KG1 (cell line): Measurements from ENCODE around the gene BPIFB6.

Experiments
- DNase-seq: peaks from one replicate; lab custom pipeline; 2025; lab: John Stamatoyannopoulos, UW

BPIFB6 gene

DNA sequence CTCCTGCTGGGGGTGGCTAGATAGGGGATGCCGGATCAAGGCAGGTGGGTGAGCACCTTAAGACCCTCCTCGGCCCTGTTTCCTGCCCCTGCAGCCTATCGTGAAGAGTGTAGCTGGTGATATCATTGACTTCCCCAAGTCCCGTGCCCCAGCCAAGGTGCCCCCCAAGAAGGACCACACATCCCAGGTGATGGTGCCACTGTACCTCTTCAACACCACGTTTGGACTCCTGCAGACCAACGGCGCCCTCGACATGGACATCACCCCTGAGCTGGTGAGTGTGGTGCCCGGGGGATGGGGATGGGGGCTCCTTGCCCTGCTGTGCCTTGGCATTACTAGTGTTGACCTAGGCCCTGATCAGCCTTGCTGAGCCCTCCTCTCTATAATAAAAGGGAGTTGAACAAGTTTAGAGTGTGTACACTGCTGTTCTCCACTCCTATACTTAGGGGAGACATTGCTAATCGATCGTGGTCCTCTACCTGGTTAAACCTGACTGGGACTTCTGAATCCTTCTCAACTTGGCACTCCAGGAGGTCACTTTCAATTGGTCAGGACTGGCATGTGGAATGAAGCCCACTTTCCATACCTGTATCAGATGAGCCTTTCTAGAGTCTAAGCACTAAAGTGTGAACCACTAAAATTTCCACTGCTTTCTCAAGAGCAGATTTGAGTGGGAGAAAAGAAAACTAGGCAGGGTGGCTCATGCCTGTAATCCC lies 33.3 kb downstream of the BPIFB6 start:
- no peak for DNase-seq

DNA sequence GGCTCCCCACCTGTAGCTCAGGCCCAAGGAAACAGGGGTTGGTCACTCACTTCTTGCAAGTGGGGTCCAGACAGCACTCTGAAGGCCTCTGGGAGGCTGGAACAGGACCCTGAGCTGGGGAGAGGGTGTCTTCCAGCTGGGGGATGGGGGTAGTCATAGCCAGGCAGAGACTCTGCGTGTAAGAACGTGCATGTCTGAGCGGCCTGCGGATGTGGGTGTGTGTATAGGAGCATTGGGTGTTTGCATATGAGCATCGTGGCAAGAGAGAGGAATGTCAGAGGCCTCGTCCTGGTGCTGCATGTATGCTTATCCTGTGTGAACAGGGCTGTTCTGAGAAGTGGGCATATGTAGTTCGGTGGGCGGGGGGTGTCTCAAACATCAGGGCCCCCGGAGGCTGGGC lies 34.3 kb downstream of the BPIFB6 start:
- no peak for DNase-seq

DNA sequence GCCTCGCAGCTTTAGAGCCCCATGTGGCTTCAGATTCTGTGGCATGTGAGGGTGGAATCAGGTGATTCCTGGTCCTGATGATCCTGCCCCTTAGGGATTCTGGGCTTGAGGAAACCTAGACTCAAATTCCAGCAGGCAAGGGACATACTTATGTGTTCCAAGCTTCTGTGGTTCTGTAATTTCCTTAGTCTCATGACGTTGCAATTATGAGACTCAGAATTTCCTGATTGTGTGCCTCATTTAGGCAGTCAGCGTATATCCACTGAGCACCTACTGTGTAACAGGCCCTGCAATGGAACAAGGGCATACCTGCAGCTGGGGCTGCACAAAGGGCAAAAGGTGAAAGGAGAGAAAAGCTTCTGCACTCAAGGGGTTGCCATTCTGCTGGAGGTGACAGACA lies 36.4 kb downstream of the BPIFB6 start:
- DNase-seq, result no peak

DNA sequence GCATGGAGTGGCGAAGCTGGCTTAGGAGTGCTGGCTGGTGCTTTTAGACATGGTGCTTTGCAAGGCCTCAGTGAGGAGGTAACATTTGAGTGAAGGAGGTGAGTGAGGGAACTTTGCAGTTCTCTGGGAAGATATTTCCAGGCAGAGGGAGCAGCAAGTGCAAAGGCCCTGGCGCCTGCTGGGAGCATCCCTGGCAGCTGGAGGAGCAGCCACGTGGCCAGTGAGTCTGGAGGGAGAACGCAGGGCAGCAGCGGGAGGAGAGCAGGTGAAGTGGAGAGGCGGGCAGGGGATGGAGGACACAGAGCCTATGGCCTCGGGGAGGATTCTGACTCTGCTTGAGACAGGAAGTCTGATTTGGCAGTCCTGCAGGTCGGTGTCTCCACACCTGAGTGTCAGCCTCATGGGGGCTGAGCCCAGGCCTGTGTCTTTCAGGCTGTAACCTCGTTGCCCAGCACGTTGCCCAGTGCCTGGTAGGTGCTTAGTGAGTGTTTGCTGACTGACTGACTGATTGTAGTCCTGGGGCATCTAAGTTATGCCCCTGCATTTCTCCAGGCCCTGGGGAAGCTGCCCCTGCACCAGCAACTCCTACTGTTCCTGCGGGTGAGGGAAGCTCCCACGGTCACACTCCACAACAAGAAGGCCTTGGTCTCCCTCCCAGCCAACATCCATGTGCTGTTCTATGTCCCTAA lies 36.9 kb downstream of the BPIFB6 start:
- no peak for DNase-seq

DNA sequence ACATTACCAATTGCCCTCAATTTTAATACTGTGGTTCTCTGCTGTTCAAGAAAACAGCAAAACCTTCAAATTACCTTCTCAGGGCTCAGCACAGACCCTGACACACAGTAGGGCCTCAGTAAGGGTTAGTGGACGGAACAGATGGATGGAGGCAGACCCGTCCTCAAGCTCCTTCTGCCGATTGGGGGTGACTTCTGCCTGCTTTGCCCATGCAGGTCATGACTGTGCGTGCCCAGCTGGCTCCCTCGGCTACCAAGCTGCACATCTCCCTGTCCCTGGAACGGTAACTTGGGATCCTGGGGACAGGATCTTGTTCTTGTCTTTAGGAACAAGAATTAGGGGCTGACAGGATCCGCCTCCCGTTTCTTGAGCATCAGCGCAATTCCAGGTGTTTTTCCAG lies 38.2 kb downstream of the BPIFB6 start:
- no peak for DNase-seq

DNA sequence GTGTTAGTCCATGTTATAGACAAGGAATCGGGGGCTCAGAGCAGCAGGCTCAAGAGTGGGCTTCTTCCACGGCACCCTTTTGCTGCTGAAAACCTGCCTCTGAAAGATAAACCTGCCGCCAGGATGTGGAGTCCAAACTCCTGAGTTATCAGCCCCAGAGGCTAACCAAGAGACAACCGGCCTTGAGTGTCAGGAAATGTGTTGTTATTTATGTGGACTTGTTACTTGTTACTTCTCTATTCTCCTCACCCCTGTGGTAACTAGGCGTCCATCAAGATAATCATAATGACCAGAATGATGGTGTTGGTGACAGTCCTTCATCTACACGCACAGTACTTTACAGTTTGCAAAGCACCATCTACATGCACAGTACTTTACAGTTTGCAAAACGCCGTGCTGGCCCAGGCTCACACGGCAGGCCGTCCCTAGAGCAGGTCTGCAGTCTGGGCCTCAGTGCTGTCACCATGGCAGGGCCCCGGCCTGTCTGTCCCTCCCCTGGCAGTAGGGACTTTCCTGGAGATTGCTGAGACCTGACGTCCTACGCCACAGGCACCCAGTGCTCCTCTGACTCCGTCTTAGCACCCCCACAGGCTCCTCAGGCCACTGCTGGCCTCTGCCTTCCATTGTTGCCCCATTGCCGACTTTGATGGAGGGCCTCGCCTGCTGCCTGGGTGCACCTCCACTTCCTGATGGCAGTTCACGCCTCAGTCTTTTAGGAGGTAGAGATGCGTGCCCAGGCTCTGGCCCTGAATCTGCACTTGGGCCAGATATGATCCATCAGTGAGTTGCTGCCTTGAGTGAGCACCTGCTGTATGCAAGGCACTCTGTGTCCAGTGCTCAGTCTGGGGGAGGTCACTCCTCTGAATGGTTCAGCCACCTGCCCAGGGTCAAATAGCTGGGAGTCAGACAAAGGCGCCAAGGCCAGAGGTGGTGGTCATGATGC lies 38.9 kb downstream of the BPIFB6 start:
- DNase-seq, result no peak

DNA sequence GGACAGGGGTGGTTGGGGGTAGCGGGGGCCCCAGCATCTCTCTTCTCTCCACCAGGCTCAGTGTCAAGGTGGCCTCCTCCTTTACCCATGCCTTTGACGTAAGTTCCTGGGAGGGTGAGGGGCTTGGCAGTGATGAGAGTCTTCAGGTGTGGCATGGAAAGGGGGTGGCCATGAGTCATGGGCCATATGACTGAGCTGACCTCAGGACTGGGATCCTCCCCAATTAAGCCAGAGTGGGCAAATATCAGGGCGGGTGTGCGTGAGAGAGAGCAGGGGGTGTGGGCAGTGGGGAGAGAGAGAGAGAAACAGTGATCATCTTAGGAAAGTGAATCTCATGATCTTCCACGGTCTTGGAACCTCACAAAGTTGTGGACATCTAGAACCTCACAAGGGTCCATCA lies 39.8 kb downstream of the BPIFB6 start:
- no peak for DNase-seq

DNA sequence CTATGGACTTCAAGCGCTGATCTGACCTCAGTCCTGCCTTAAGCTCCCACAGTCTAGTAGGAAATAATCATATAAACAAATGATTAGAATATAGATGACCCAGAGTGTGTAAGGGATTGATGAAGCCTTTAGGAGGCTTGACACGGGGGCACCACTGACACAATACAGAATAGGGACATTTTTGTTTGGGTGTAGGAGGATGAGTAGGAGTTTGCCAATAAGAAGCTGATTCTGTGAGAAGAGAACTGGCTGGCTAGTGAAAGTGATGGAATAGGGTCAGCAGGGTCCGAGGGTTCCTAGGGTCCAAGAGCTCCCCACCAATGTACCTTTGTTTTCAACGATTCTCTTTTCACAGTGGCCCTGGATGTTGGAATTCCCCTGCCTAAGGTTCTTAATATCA lies 40.9 kb downstream of the BPIFB6 start:
- no peak for DNase-seq

DNA sequence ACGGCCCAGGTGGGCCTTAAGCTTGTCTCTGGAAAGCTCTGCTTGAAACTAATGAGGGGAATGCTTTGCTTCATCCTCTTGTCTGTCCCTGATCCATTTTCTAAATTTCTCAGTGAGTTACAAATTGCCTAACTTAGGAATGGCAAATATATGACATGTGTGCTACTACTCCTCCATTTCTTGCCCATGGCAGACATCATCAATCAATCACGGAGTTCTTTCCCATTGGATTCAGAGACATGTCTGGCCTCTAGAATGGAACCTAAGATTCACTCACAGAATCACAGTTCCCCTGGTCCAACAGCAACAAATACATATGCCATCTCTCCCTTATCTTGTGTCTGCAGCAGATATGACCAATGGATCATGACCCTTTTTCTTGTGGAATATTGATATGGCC lies 41.4 kb downstream of the BPIFB6 start:
- DNase-seq, result no peak

DNA sequence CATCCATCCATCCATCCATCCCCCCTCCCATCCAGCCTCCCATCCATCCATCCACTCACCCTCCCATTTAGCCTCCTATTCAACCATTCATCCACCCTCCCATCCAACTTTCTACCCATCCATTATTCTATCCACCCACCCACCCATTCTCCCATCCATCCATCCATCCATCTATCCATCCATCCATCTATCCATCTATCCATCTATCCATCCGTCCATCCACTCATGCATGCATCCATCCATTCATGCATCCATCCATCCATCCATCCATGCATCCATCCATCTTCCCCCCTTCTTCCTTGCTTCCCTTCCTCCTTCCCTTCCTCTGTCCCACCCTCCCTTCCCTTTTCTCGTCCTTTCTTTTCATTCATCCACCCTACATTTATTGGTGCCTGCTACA lies 43.2 kb downstream of the BPIFB6 start:
- no peak for DNase-seq

DNA sequence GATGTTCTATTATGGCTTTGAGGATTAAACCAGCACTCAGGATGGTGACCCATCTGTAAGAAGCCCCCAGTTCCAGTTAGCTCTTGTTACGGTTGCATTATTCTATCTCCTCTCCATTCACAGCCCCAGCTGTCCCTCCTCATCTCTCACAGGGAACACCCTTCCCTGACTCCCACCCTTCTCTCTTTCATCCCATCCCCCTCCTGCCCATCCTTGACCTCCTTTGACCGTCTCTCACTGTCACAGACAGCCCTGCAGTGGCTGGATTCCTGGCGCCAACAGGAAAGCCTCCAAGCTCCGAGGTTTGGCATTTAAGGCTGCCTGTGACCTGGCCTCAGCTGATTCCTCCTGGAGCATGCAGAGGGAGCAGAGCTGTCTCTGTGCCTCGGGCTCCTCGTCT lies 43.8 kb downstream of the BPIFB6 start:
- no peak for DNase-seq

DNA sequence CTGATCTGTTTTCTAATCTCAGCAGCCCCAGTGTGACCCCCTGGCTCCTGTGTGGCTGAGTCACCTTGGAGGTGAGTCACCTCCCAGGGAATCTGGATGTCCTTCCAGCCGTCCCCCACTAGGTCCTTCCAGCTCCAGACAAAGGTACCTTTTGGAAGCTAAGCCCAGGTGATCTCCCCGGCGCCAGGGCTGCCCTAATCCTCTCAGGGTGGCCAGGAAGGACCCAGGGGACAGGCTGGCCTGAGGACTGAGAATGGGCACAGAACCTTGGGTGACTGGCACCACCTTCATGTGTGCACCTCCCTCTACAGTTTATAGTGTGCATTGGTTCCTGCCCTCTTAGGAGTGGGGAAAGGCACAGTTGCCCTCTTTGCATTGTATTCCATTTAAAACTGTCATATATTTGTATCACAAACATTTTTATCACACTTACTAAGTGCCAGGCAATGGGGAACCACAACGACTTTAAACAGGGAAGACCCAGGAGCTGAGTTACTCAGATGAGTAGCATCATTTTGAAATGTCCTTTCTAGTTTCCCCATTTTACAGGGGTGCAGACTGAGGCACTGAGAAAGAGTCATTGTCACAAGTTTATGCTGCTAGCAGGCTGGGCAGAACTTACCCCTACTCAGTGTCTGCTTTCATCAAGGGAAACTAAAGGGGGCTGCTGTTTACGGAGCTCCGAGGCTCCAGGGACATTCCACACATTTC lies 45.4 kb downstream of the BPIFB6 start:
- DNase-seq, result no peak

DNA sequence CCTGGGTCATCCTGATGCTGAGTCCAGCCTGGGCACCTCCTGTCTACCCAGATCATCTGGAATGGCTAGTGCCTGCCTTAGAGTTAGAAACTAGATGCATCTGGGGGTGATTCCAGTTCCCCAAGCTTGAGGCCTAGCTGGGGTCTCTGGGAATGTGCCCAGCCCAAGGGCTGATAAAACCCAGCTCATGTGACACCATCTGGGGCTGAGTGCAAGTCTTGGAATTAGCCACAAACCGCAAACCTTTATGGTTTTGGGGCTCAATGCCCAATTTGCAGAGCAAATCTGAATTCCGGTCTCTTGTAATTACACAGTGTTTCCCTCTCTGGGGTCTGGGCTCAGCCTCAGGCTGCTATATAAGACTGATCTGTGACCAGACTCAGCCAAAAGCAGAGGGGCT lies 47.8 kb downstream of the BPIFB6 start, which contains the start of gene BPIFB4:
Gene BPIFB4 (plus strand): TSS at position 385 of the 400 bp plus-strand sequence. CDS start 1,884 bp downstream, outside the sequence.
- no peak for DNase-seq

DNA sequence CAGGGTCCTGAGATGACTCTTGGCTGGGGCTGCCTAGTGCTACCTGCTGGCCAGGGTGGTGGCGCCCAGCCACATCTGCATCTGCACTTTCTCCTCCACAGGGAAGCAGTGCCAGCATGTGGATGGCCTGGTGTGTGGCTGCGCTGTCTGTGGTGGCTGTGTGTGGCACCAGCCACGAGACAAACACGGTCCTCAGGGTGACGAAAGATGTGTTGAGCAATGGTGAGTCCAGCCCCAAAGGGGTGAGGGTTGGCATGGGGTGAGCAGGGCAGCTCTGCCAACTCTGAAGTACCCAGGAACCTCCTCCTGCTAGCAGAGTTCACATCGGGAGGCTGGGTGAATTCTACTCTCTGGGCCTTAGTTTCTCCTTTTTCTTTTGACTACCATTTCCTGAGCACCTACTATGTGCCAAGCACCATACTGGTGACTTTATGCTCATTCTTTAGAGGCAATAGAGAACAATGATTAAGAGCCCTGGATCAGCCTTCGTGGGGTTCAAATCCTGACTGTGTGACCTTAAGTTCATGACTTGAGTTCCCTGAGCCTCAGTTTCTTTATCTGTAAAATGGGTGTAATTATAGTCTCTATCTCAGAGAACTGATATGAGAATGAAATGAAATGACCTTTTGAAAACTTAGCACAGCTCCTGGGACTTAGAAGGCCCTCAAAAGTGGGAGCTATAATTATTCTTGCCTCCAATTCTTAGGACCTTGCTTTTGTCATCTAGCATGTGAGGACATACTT lies 50.1 kb downstream of the BPIFB6 start:
- DNase-seq, result no peak

DNA sequence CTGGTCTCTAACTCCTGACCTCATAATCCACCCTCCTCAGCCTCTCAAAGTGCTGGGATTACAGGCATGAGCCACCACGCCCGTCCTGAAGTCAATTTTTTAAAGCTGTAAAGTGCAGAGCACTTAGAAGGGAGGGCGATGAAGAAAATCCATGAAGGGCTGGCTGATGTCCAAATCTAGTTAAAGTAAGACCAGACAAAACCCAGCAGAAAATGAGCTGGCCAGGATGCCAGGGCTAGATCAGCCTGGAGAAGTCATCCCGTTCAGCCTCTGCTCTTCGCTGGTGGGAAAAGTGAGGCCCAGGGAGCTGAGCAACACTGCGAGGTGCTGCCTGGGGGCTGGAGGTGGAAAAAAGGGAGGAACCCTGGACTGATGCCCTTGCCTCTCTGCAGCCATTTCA lies 51.1 kb downstream of the BPIFB6 start:
- no peak for DNase-seq

DNA sequence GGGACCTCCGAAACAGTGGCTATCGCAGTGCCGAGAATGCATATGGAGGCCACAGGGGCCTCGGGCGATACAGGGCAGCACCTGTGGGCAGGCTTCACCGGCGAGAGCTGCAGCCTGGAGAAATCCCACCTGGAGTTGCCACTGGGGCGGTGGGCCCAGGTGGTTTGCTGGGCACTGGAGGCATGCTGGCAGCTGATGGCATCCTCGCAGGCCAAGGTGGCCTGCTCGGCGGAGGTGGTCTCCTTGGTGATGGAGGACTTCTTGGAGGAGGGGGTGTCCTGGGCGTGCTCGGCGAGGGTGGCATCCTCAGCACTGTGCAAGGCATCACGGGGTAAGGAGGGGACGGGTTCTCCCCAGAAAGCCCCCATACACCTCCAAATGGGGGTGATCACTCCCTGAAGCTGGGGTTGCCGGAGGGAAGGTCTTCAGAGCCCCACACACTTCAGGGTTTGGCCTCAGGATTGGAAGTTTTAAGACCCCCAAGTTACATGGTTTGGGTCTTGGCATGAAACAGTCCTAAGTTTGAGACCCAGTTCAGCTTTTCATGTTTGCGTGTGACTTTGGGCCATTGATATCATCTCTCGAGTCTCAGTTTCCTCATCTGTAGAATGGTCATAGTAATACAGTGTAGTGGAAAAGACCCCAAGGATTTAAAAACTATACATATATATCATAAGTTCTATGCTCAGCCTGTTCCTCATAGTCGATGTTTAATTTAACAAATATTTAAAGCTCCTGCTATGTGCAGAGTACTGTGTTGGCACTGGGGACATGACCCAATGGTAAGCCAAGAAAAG lies 52.3 kb downstream of the BPIFB6 start:
- no peak for DNase-seq

DNA sequence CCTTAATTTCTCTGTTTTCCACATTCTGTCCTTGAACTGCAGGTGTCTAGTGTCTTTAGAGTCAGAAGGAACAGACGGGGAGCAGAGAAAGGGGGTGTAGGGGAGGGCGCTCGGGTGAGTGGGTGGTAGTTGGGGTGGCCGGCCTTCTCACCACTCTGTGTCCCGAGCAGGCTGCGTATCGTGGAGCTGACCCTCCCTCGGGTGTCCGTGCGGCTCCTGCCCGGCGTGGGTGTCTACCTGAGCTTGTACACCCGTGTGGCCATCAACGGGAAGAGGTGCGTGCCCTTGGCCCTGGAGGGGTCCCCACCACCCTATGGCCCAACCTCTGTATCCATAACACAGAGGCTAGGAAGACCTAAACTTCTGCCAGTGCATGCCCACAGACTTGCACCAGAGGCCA lies 53.3 kb downstream of the BPIFB6 start:
- no peak for DNase-seq

DNA sequence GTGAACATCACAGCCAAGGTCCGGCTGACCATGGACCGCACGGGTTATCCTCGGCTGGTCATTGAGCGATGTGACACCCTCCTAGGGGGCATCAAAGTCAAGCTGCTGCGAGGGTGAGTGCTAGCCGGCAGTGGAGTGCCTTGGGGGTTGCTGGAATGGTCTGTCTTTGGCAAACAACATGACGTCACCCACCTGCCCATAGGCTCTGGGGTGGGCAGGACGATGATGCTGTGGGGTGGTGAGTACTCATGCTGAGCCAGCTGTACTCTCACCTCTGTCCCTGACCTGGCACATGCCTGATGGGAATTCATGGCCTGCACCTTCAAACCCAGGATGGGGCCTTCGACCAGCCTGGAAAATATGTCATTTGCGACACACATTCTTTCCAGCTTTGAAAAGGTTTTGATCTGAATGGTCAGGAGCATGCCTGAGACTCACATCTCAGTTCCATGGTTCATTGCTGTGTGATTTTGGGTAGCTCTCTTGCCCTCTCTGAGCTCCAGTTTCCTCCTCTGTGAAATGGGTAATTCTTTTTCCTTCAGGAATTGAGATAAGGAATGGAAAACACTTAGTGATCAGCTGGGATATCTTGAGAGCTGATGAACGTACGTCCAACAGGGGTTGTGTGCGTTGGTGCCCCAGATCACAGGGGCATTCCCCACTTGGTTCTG lies 54.7 kb downstream of the BPIFB6 start:
- no peak for DNase-seq

DNA sequence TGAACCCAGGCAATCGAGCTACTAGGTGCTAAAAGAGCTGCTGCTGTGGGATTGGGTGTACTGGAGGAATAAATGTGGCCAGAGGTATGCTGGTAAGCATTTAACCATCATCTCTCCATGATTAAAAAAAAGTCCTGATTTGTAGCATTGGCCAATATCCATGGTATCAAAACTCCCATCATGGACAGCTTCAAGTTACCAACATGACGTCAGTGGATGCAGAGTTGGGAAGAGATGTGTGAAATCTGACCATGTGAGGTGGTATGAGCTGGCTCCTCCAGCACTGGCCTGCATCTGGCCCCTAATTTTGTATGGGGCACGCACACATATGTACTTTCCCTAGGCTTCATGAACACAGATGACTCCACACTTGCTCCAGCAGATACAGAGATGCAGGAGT lies 59.7 kb downstream of the BPIFB6 start:
- DNase-seq, result no peak

DNA sequence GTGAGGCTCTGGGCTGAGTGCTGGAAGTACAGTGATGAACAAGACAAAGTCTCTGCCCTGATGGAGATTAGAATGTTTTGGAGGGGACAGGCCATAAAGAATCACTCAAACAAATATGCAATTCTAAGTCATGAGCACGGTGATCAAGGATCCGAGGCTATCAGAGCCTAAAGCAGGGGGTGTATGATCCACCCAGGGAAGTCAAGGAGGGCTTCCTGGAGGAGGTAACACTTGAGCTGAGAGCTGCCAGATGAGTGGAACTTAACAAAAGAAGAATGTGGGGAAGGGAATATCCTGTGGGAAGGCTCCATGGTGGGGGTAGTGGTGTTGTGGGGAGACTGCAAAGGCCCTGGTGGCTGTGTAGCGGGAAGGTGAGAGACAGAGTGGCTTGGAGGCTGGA lies 60.2 kb downstream of the BPIFB6 start:
- DNase-seq, result no peak
